Urinary bladder (tissue), 4 donors: ENCODE measurements around the gene NEIL1. TPM values are rescaled to one million over a fixed set of nuclear protein-coding genes. Genes with fewer than 3 reads are reported as not detected.

Experiments used
- DNase-seq: peaks from one replicate; pipeline ENCODE4 v3.0.0-alpha.2; 2015; ENCODE audit errors: extremely low spot score
- H3K27ac ChIP-seq: one replicate; pipeline ENCODE4 v1.5.1; 2013; ENCODE audit warnings: low read depth, mild to moderate bottlenecking, moderate library complexity
- H3K36me3 ChIP-seq: one replicate; pipeline ENCODE4 v1.6.1; 2013; ENCODE audit warnings: mild to moderate bottlenecking, moderate library complexity; ENCODE audit not compliant: insufficient read depth
- H3K4me1 ChIP-seq: one replicate; pipeline ENCODE4 v1.6.1; 2013; ENCODE audit warnings: mild to moderate bottlenecking, moderate library complexity; ENCODE audit not compliant: insufficient read depth
- H3K4me3 ChIP-seq: one replicate; pipeline ENCODE4 v1.5.1; 2013; ENCODE audit warnings: low read depth, low read length
- WGBS: extraction: QIAGEN DNeasy Blood & Tissue Kit; methylation state at CpG from one replicate; pipeline ENCODE4 v1.1.7; 2013; 5-methylcytosine and 5-hydroxymethylcytosine counted together
- polyA plus RNA-seq: library from polyadenylated mRNA; stranded (reverse); fragments of 200-250 nt; gene quantifications from one replicate; pipeline ENCODE4 v1.2.3, GENCODE V29; 2013
- total RNA-seq: library from RNA; depleted of rRNA; stranded (reverse); fragments of >200 nt; gene quantifications from one replicate; pipeline ENCODE4 v1.2.3, GENCODE V29; 2014
- donor health status: healthy with polysubstance abuse.
- donor health status: healthy.

Gene NEIL1
- total and polyA plus RNA-seq, 2 donors, result 10.9 to 21.3 TPM

GRCh38 chr15:75355369-75355768, 8.5 kb downstream of the NEIL1 start:
- H3K4me3 ChIP-seq, result no peak overlapping the region
- no peak overlapping the region for H3K27ac ChIP-seq
- H3K4me1 ChIP-seq, result no peaks in the 10 kb centered on the region
- H3K36me3 ChIP-seq, result no peaks in the 10 kb centered on the region
- no peak for DNase-seq
- 89% methylated on average over 4 of the region's 4 CpGs for WGBS

- Histone ChIP-seq H3K27ac (no peak overlapping the region), H3K4me1 (no peaks in the 10 kb centered on the region), H3K36me3 (no peaks in the 10 kb centered on the region), H3K4me3 (no peak overlapping the region)
- 84% methylated on average over 28 of the region's 28 CpGs for WGBS
- DNase-seq, result no peak
These were observed 9.2 kb downstream of the NEIL1 start for GRCh38 chr15:75356006-75356405.

GRCh38 chr15:75356517-75356916, 9.7 kb downstream of the NEIL1 start:
- Histone ChIP-seq H3K36me3 (no peaks in the 10 kb centered on the region), H3K27ac (no peak overlapping the region), H3K4me1 (no peaks in the 10 kb centered on the region), H3K4me3 (no peak overlapping the region)
- DNase-seq, result no peak
- 95% methylated on average over 20 of the region's 20 CpGs for WGBS

GRCh38 chr15:75357976-75358673, 11.3 kb downstream of the NEIL1 start:
- Histone ChIP-seq H3K27ac (no peak overlapping the region), H3K4me3 (no peak overlapping the region), H3K4me1 (no peaks in the 10 kb centered on the region), H3K36me3 (no peaks in the 10 kb centered on the region)
- DNase-seq, result no peak
- 93% methylated on average over 17 of the region's 17 CpGs for WGBS

GRCh38 chr15:75358771-75359536, 12.1 kb downstream of the NEIL1 start:
- 93% methylated on average over 10 of the region's 10 CpGs for WGBS
- peaks cover under 1% of the 10 kb centered on the region for H3K36me3 ChIP-seq
- no peak for DNase-seq
- no peaks in the 10 kb centered on the region for H3K4me1 ChIP-seq
- H3K27ac ChIP-seq, result no peak overlapping the region
- H3K4me3 ChIP-seq, result no peak overlapping the region

GRCh38 chr15:75359537-75360250, 12.9 kb downstream of the NEIL1 start:
- Histone ChIP-seq H3K27ac (no peak overlapping the region), H3K4me1 (no peaks in the 10 kb centered on the region), H3K4me3 (no peak overlapping the region), H3K36me3 (peaks cover 1% of the 10 kb centered on the region)
- DNase-seq, result no peak
- WGBS, result 86% methylated on average over 15 of the region's 15 CpGs

GRCh38 chr15:75360391-75360790, 13.6 kb downstream of the NEIL1 start:
- H3K27ac ChIP-seq, result no peak overlapping the region
- no peaks in the 10 kb centered on the region for H3K4me1 ChIP-seq
- H3K36me3 ChIP-seq, result peaks cover 1% of the 10 kb centered on the region
- no peak for DNase-seq
- no peak overlapping the region for H3K4me3 ChIP-seq
- 66% methylated on average over 1 of the region's 1 CpG for WGBS

- Histone ChIP-seq H3K36me3 (peaks cover 1% of the 10 kb centered on the region), H3K4me3 (no peak overlapping the region), H3K4me1 (no peaks in the 10 kb centered on the region), H3K27ac (no peak overlapping the region)
- DNase-seq, result no peak
- 90% methylated on average over 7 of the region's 7 CpGs for WGBS
These were observed 14.0 kb downstream of the NEIL1 start for GRCh38 chr15:75360856-75361255.

GRCh38 chr15:75361361-75361988, 14.6 kb downstream of the NEIL1 start:
- Histone ChIP-seq H3K4me1 (no peaks in the 10 kb centered on the region), H3K36me3 (peaks cover 1% of the 10 kb centered on the region), H3K4me3 (no peak overlapping the region), H3K27ac (no peak overlapping the region)
- 94% methylated on average over 10 of the region's 10 CpGs for WGBS
- no peak for DNase-seq

- no peaks in the 10 kb centered on the region for H3K4me1 ChIP-seq
- H3K36me3 ChIP-seq, result peaks cover 1% of the 10 kb centered on the region
- 89% methylated on average over 13 of the region's 13 CpGs for WGBS
- no peak overlapping the region for H3K27ac ChIP-seq
- no peak for DNase-seq
- no peak overlapping the region for H3K4me3 ChIP-seq
These were observed 15.3 kb downstream of the NEIL1 start for GRCh38 chr15:75361989-75362641.

- no peak for DNase-seq
- H3K4me3 ChIP-seq, result no peak overlapping the region
- peaks cover 1% of the 10 kb centered on the region for H3K36me3 ChIP-seq
- H3K27ac ChIP-seq, result no peak overlapping the region
- 85% methylated on average over 7 of the region's 7 CpGs for WGBS
- H3K4me1 ChIP-seq, result no peaks in the 10 kb centered on the region
These were observed 15.9 kb downstream of the NEIL1 start for GRCh38 chr15:75362642-75363249.

- H3K4me3 ChIP-seq, result no peak overlapping the region
- H3K36me3 ChIP-seq, result peaks cover 1% of the 10 kb centered on the region
- H3K27ac ChIP-seq, result no peak overlapping the region
- WGBS, result 86% methylated on average over 9 of the region's 9 CpGs
- no peak for DNase-seq
- H3K4me1 ChIP-seq, result no peaks in the 10 kb centered on the region
These were observed 16.9 kb downstream of the NEIL1 start for GRCh38 chr15:75363786-75364185.

- Histone ChIP-seq H3K4me3 (no peak overlapping the region), H3K27ac (no peak overlapping the region), H3K36me3 (peaks cover 1% of the 10 kb centered on the region), H3K4me1 (no peaks in the 10 kb centered on the region)
- WGBS, result 90% methylated on average over 6 of the region's 6 CpGs
- no peak for DNase-seq
These were observed 18.0 kb downstream of the NEIL1 start for GRCh38 chr15:75364881-75365280.
